Body of pancreas (tissue), 4 donors: ENCODE data around the gene IL22RA1.

Source experiments
- CTCF ChIP-seq, 7 experiments: fragments of 450-650 bp in 4 of 7; fragments of 200-600 bp in 3 of 7; sonication (generic) in 3 of 7; IDR thresholded peaks; one replicate each; pipeline ENCODE4 v1.5.1; 2016 to 2019; ENCODE audit warnings: antibody characterized with exemption in 7 of 7
- POLR2A ChIP-seq, 3 donors: fragments of 450-650 bp; IDR thresholded peaks; one replicate each; pipeline ENCODE4 v1.6.1; 2016; ENCODE audit warnings: antibody characterized with exemption in 3 of 3, mild to moderate bottlenecking in 2 of 3

- no peak for TF ChIP-seq CTCF (IDR thresholded peaks at IDR 0.05)
- TF ChIP-seq POLR2A (IDR thresholded peaks at IDR 0.05): peak in 2 of 3 donors; percentile 45 to 50
Observed at GRCh38 chr1:24141311-24141997, 1.5 kb downstream of the IL22RA1 start.
